HG03439 (cell line): ENCODE data around the gene HMX3.

ENCODE experiments used
- ATAC-seq: cut with Tn5 transposase; IDR thresholded peaks from one replicate; pipeline ENCODE4 v1.9.1; 2021; ENCODE audit warnings: mild to moderate bottlenecking, moderate library complexity; ENCODE audit not compliant: unreplicated experiment

The HMX3 gene

GRCh38 chr10:123133541-123134342 lies 2.0 kb upstream of the HMX3 start:
- ATAC-seq = no peak

- ATAC-seq = no peak
Measured at GRCh38 chr10:123134343-123134914, 1.3 kb upstream of the HMX3 start.

- no peak for ATAC-seq
Measured at GRCh38 chr10:123134915-123135414, 805 bp upstream of the HMX3 start.

- no peak for ATAC-seq
Measured at GRCh38 chr10:123136221-123136805, 543 bp downstream of the HMX3 start.

GRCh38 chr10:123136806-123137642 lies 1.3 kb downstream of the HMX3 start:
- ATAC-seq = no peak

GRCh38 chr10:123139165-123139520 lies 3.4 kb downstream of the HMX3 start:
- ATAC-seq = no peak

- ATAC-seq = no peak
Measured at GRCh38 chr10:123139521-123140163, 3.9 kb downstream of the HMX3 start.

GRCh38 chr10:123140164-123140982 lies 4.6 kb downstream of the HMX3 start:
- ATAC-seq = no peak

GRCh38 chr10:123140983-123141390 lies 5.2 kb downstream of the HMX3 start:
- ATAC-seq = no peak

GRCh38 chr10:123141791-123142700 lies 6.3 kb downstream of the HMX3 start:
- ATAC-seq = no peak

GRCh38 chr10:123142701-123143161 lies 7.0 kb downstream of the HMX3 start:
- no peak for ATAC-seq

GRCh38 chr10:123143162-123143824 lies 7.5 kb downstream of the HMX3 start:
- ATAC-seq = no peak

- no peak for ATAC-seq
Measured at GRCh38 chr10:123143825-123144168, 8.0 kb downstream of the HMX3 start.

- no peak for ATAC-seq
Measured at GRCh38 chr10:123144697-123145541, 9.1 kb downstream of the HMX3 start.

- no peak for ATAC-seq
Measured at GRCh38 chr10:123145542-123146012, 9.8 kb downstream of the HMX3 start.

GRCh38 chr10:123146013-123146893 lies 10.5 kb downstream of the HMX3 start:
- ATAC-seq = no peak
